Measurements from ENCODE around the gene KRT6A.
"Not testable (repeated sequence)": the region's sequence is repeated elsewhere in the genome, so short reads cannot be mapped to it uniquely, and the experiment has no call there.

KRT6A gene

DNA sequence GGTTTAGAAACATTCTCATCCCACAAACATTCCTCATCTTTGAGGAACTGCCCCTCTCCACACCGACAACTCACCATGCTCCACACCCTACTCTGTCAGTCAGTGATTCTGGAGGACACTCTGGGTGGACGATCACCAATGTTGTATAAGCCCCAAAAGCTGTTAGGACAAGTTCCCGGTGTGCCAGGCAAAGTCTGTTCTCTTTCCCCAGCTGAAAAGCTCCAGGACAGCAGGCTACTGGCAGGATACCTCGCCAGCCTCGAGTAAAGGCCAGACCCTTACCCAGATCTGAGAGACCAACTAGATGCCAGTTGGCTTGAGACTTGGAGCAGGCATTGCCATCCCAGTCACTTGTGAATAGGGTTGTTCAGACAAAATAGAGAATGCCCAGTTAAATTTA, 15.2 kb upstream of the KRT6A start:
- TF ChIP-seq JUND (IDR thresholded peaks at IDR 0.05; ENCODE audit: low read depth), result no peak
- no peak for DNase-seq (ENCODE audit: low read depth in 1 of 2, low spot score in 1 of 2)
- in situ Hi-C loops (cut with HindIII; ENCODE audit: low pct_unique_long_range_greater_than_20kb, low sequenced_read_pairs), result no loop called here

DNA sequence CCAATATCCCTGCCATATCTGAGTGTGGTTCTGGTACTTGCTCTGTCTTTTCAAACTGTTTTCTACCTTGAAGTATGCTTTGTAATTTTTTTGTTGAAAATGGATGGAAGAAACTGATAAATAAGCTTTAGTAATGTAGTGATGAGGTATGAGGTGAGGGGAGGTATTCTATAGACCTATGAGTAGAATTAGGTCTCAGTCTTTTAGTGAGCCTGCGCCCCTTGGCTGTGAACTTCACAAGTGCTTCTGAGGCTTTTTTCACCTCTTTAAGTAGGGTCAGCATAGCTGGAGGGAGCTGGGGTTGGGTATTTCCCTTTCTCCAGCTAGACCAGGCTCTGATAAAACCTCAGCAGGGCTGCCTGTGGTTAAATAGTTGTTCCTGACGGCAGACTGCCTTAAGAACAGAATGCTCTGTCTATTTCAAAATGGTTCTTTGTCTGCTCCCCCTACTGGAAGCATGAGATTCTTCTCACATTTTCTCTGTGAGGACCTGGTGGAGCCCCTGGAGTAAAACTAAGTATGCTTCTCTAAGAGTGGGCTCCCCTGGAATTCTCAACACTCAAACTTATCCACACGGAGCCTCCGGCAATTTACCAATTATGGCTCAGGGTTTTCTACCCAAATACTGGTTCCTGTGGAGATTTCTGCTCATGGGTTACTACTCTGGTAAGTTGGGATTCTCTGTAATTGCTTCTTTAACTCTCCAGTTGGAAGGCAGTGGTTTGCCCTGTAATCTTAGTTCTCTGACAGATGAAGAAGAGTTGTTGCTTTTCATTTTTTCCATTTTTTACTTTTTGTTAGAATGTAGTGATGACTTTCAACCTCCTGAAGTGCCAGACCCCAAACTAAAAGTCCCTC, 14.0 kb upstream of the KRT6A start:
- peak; percentile 65 to 71 for DNase-seq (ENCODE audit: low read depth in 1 of 2, low spot score in 1 of 2)
- in situ Hi-C loops (cut with HindIII; ENCODE audit: low pct_unique_long_range_greater_than_20kb, low sequenced_read_pairs), result no loop called here
- TF ChIP-seq JUND (IDR thresholded peaks at IDR 0.05; ENCODE audit: low read depth), result no peak

- no peak for DNase-seq (ENCODE audit: low read depth in 1 of 2, low spot score in 1 of 2)
- in situ Hi-C loops (cut with HindIII; ENCODE audit: low pct_unique_long_range_greater_than_20kb, low sequenced_read_pairs), result no loop called here
Measured at GRCh38 chr12:52502877-52503276, 9.8 kb upstream of the KRT6A start.

GRCh38 chr12:52501490-52501889, 8.4 kb upstream of the KRT6A start:
- no peak for DNase-seq (ENCODE audit: low read depth in 1 of 2, low spot score in 1 of 2)
- no peak for TF ChIP-seq JUND (IDR thresholded peaks at IDR 0.05; ENCODE audit: low read depth)
- in situ Hi-C loops (cut with HindIII; ENCODE audit: low pct_unique_long_range_greater_than_20kb, low sequenced_read_pairs), result no loop called here

More at GRCh38 chr12:52502877-52503276, 9.8 kb upstream of the KRT6A start:
- no peak for TF ChIP-seq JUND (IDR thresholded peaks at IDR 0.05; ENCODE audit: low read depth)

DNA sequence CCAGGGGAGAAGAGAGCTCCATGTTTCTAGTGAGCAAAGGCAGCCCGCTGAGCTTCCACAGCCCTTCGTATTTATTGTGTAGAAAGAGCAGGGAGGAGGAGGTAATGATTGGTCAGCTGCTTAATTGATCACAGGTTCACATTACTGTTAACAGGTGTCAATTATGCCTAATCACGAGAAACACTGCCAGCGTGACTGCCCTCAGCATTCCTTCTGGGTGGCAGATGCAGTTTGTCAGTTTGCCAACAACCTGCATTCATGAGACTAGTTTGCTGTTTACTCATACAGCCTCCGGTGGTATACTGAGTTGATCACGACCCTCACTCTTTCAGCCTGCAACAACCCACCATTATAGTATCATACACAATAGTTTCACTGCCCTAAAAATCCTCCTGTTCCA, 7.5 kb upstream of the KRT6A start:
- in situ Hi-C loops (cut with HindIII; ENCODE audit: low pct_unique_long_range_greater_than_20kb, low sequenced_read_pairs); DNase-seq (ENCODE audit: low read depth in 1 of 2, low spot score in 1 of 2): not testable (repeated sequence)

DNA sequence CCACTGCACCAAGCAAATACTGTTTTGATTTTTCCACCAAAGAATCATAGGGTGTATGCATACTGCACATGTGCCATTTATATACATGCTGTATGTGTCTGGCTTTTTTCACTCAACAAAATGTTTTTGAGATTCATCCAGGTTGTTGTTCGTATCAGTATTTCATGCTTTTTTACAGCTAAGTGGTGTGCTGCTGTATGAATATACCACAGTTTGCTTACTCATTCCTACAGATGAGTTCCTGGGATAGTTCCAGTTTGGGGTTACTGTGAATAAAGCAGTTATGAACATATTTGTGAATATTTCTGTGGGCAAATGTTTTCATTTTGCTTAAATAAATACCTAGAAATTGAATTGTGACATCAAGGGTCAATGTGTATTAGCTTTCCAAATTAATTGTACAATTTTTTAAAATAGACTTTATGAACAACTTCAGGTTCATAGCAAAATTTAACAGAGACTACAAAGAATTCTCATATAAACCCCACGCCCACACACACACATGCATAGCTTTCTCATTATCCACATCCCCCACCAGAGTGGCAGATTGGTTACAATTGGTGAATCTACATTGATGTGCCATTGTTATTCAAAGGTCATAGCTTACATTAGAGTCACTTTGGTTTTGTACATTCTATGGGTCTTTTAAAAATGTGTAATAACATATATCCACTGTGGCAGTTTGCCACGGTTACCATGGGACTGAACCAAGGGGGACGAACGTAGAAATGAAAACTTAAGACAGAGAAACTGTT, 6.9 kb upstream of the KRT6A start:
- TF ChIP-seq JUND (IDR thresholded peaks at IDR 0.05; ENCODE audit: low read depth), result no peak
- no peak for DNase-seq (ENCODE audit: low read depth in 1 of 2, low spot score in 1 of 2)
- in situ Hi-C loops (cut with HindIII; ENCODE audit: low pct_unique_long_range_greater_than_20kb, low sequenced_read_pairs), result no loop called here

- peak in 1 of 2 experiments; percentile 31 for DNase-seq (ENCODE audit: low read depth in 1 of 2, low spot score in 1 of 2)
- in situ Hi-C loops (cut with HindIII; ENCODE audit: low pct_unique_long_range_greater_than_20kb, low sequenced_read_pairs), result no loop called here
- TF ChIP-seq JUND (IDR thresholded peaks at IDR 0.05; ENCODE audit: low read depth), result no peak
Measured at GRCh38 chr12:52498946-52499345, 5.9 kb upstream of the KRT6A start.

DNA sequence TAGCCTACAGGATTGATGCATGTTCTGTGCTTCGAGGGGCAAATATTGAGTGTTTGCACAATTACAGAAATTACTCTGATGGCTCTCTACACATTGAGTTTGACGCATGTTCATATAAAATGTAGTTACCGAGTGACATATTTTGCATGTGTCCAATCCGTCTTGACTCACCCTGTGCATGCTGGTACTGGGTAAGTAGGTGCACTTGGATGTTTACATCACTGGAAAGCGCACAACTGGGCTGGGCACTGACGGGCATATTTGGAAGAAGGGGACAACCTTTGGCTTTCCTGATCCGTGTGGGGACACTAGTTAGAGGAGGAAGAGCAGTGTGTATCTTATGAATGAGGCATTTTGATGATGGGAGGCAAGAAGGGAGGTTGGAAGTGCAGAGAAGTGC, 4.9 kb upstream of the KRT6A start:
- in situ Hi-C loops (cut with HindIII; ENCODE audit: low pct_unique_long_range_greater_than_20kb, low sequenced_read_pairs), result no loop called here
- DNase-seq (ENCODE audit: low read depth in 1 of 2, low spot score in 1 of 2), result no peak
- TF ChIP-seq JUND (IDR thresholded peaks at IDR 0.05; ENCODE audit: low read depth), result no peak

DNA sequence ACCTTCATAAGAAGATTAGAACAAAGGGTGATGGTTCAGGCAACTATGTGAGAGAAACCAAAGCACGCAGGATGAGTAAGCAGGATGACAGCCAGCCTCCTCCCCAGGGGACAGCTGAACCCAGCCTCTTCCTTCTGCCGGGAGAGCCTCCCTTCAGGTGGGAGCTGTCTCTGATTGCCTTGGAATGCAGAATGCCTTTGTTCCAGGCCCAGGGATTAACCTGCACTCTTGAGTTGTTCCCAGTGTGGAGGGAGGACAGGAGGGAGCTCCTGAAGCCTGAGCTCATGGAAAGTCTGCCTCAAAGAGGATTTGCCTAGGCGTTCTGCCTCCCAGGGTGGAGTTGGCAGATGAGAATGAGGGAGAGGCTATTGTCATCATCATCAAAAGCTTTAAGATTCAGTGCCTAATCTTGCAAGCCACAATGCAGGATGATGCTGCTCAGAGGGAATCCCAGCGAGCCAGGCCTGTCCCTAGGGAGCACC, 3.6 kb upstream of the KRT6A start:
- no peak for DNase-seq (ENCODE audit: low read depth in 1 of 2, low spot score in 1 of 2)
- in situ Hi-C loops (cut with HindIII; ENCODE audit: low pct_unique_long_range_greater_than_20kb, low sequenced_read_pairs), result no loop called here
- TF ChIP-seq JUND (IDR thresholded peaks at IDR 0.05; ENCODE audit: low read depth), result no peak

DNA sequence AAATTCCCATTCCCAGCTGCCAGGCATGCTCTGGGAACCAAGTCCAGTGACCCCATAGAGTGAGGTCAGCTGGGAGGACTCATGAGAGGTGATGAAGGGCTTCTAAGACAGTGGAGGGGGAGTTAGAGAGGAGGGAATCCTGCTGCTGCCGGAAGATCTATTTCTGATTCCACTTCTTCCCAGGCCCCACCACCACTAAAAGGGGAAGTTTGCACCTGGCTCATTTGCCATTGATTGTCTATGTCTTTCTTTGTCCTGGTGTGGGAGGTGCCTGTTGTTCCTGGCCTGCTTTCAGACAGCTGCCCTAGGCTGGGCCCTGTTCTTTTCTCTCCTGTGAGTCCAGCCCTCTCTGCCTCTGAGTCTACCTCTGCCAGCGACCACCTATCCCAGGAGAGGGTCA, 3.0 kb upstream of the KRT6A start:
- in situ Hi-C loops (cut with HindIII; ENCODE audit: low pct_unique_long_range_greater_than_20kb, low sequenced_read_pairs), result no loop called here

GRCh38 chr12:52495389-52495788, 2.3 kb upstream of the KRT6A start:
- TF ChIP-seq JUND (IDR thresholded peaks at IDR 0.05; ENCODE audit: low read depth), result no peak
- DNase-seq (ENCODE audit: low read depth in 1 of 2, low spot score in 1 of 2), result peak in 1 of 2 experiments; percentile 24
- in situ Hi-C loops (cut with HindIII; ENCODE audit: low pct_unique_long_range_greater_than_20kb, low sequenced_read_pairs), result no loop called here

More for the DNA sequence above, 3.0 kb upstream of the KRT6A start:
- no peak for DNase-seq (ENCODE audit: low read depth in 1 of 2, low spot score in 1 of 2)
- TF ChIP-seq JUND (IDR thresholded peaks at IDR 0.05; ENCODE audit: low read depth), result no peak

GRCh38 chr12:52494518-52494917, 1.5 kb upstream of the KRT6A start:
- no peak for TF ChIP-seq JUND (IDR thresholded peaks at IDR 0.05; ENCODE audit: low read depth)
- DNase-seq (ENCODE audit: low read depth in 1 of 2, low spot score in 1 of 2), result no peak
- in situ Hi-C loops (cut with HindIII; ENCODE audit: low pct_unique_long_range_greater_than_20kb, low sequenced_read_pairs), result no loop called here

DNA sequence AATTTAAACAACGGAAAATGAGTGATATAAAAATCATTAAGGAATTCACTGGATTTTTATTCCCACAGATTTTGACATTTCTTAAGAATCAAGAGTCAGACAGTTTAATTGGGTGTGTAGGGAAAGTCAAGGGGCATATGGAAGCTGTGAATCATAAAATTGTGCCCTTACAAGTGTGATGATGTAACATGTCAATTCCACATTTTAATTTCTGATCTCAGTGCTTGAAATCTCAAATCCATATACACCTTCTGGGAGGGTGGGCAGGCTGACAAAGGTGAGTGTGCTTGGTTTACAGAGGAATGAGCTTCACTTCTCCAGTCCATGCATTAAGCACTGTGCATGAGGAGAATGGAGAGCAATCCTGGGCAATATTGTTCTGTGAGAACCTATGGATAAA, 1.0 kb upstream of the KRT6A start:
- in situ Hi-C loops (cut with HindIII; ENCODE audit: low pct_unique_long_range_greater_than_20kb, low sequenced_read_pairs), result no loop called here
- DNase-seq (ENCODE audit: low read depth in 1 of 2, low spot score in 1 of 2), result no peak
- no peak for TF ChIP-seq JUND (IDR thresholded peaks at IDR 0.05; ENCODE audit: low read depth)

DNA sequence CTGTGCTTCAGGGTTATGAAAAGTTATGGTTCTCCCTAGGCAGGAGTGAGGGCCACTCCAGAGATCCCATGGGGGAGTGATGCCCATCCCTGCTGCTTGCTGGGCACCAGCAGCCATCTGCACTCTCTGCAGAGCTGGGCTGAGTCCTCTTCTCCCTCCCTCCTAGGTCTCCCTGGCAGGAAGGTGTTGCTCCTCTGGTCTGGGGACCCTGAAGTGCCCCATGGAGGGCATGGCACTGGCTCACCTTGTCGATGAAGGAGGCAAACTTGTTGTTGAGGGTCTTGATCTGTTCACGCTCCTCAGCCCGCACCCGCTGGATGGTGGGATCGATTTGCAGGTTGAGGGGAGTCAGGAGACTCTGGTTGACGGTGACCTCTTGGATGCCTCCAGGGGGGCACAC, 652 bp downstream of the KRT6A start:
- in situ Hi-C loops (cut with HindIII; ENCODE audit: low pct_unique_long_range_greater_than_20kb, low sequenced_read_pairs); DNase-seq (ENCODE audit: low read depth in 1 of 2, low spot score in 1 of 2): not testable (repeated sequence)

- in situ Hi-C loops (cut with HindIII; ENCODE audit: low pct_unique_long_range_greater_than_20kb, low sequenced_read_pairs), result not testable (repeated sequence)
Measured at GRCh38 chr12:52491495-52491894, 1.6 kb downstream of the KRT6A start.

More at GRCh38 chr12:52491495-52491894, 1.6 kb downstream of the KRT6A start:
- not testable (repeated sequence) for DNase-seq (ENCODE audit: low read depth in 1 of 2, low spot score in 1 of 2)
